Stimulated activated CD4-positive, alpha-beta T cell treated with anti-CD3 and anti-CD28 coated beads, Interleukin-1b, Interleukin-23, amount 100 ng/mL, for 4 hours (primary cell): ENCODE results near the gene CROCC2.

ENCODE experiments used
- DNase-seq, 2 donors: peaks; one replicate each; pipeline ENCODE4 v3.0.0-alpha.2; 2020; ENCODE audit warnings: low read depth in 2 of 2

Gene CROCC2

DNA sequence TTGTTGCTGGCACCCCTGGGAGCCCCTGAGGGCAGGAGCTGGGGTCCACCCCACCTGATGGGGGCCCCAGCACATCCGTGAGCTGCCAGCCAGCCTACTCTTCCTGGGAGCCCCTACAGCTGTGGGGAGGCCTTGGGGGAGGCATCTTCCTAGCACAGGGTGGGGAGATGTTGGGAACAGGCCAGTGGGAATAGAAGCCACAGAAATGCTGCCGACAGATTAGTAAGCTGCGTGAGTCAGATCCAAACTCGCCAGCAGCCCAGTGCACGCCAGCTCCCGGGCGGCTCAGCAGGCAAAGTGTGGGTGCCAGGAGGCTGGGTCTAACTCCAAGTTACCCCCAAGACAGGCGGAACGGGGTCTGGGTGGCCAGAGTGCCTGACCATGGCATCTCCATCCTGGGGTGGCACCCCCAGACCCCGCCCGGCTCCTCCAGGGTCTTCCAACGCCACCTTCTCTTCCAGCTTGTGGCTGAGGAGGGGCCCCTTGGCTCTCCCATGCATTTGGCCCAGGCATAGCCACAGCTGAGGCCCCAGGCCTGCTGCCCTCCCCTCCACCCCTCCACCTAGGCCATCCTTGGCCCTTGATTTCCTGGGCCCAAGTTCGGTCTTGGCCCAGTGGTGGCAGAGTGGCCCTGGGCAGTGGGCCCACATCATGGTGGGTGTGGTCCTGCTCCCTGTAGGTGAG lies 15.3 kb downstream of the CROCC2 start:
- no peak for DNase-seq

DNA sequence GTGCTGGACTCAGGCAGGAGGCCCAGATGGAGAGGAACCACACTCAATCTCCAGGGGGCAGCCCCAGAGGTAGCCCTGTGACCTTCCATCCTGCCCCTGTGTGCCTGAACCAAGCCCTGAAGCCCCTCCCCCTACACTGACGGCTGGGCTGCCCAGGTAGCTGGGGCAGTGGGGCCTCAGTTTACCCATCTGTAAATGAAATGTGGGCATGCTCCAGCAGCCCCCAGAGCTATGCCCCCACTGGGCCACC lies 15.8 kb downstream of the CROCC2 start:
- DNase-seq, result no peak

DNA sequence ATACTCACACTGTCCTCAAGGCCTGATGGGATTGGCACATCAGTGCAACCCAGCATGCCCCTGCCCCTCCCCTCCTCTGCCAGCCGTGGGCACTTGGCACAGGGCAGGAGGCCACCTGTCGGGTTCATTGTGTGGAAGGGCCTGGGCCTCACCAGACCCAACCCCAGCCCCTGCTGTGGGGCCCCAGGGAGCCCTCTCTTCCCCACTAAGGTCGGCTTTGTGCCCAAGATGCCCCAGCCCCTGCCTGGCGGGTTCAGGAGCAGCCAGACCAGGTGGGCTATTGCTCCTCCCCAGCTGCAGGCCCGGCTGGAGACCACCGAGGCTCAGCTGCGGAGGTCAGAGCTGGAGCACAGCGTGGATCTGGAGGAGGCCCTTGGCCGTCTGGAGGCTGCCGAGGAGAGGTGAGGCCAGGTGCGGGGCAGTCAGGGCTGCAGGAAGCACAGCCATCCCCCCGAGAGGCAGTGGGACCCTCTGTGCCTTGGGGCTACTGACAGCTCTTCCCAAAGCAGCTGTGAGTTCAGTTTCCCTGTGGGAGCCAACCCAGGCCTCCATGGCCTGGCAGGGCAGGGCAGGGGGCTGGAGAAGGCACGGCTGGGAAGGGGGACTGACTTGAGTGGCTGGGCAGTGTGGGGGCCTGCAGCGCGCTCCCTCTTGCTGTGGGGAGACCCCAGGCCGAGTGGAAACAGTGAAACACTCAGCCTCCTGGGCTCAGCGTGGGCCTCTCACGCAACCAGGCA lies 16.3 kb downstream of the CROCC2 start:
- no peak for DNase-seq

DNA sequence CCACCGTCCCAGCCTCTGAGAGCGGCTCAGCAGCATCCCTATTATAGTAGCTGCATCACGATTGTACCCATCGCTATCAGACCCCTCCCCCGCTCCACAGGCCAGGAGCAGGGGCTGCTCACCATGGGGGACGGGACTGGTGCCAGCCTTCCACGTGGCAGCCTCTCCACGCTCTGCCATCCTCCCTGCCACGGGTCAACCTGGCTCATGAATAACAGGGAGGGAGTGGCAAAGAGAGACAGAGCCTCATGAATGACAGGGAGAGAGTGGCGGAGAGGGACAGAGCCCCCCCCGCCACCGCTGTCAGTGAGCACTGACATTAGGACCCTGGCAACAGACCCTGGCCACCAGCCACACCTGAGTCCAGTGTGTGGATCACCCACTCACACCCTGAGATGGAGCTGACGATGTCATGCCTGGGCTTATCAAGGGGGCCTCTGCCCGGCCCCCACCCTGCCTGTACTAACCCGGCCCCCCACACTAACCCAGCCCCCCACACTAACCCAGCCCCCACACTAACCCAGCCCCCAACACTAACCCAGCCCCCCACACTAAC lies 16.9 kb downstream of the CROCC2 start:
- DNase-seq, result no peak

DNA sequence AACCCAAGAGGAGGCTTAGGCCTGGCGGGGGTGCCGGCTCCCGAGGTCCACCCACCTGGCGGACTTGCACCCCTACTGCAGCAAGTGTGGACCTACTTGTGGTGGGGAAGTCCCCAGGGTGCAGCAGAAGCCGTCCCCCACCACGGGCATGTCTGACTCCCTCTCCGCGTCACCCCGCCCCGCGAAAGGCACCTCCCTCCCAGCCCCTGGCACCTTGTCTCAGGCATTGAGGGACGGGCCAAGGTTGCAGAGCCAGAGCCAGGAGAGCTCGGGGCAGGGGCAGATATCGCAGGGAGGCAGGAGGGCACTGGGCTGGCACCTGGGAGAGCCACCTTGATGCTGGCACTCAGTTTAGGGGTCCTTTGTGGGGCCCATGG lies 19.0 kb downstream of the CROCC2 start:
- no peak for DNase-seq

DNA sequence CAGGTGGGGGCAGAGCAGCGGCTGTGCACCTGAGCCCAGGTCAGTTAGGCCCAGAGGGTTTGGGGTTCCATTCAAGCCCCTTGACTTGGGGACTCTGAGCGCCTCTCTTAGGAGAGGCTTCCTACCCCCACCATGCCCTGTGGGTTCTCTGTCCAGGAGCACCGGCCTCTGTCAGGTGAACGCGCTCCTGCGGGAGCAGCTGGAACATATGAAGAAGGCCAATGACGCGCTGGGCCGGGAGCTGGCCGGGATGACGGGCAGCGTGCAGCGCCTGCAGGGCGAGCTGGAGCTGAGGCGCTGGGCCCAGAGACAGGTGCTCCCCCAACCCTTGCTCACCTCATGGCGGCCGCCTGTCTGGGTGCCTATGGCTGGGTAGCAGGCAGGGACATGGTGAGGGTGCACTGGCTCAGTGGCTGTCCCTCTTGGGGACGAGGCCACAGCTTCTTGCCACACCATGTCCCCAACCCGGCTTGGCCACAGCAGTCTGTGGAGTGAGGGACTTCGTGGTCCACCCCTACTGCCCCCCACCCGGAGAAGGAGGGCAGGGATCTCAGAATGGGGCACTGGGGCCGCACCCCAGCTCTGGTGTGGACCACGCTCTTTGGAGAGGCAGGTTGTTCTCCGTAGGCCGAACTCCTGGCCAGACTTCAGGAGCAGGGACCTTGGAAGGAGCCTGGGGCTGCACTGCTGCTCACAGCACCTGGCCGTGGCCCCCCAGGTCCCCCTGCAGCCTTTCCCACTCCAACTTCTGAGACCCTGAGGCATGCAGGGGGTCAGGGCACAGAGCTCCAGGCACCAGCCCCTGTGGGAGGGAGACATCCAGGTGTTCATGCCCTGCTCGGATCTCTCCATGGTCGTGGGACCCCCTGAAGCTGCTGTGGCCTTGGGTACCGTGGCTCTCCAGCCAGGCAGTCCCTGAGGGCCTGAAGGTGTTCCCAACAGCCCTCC lies 19.7 kb downstream of the CROCC2 start:
- DNase-seq, result no peak

DNA sequence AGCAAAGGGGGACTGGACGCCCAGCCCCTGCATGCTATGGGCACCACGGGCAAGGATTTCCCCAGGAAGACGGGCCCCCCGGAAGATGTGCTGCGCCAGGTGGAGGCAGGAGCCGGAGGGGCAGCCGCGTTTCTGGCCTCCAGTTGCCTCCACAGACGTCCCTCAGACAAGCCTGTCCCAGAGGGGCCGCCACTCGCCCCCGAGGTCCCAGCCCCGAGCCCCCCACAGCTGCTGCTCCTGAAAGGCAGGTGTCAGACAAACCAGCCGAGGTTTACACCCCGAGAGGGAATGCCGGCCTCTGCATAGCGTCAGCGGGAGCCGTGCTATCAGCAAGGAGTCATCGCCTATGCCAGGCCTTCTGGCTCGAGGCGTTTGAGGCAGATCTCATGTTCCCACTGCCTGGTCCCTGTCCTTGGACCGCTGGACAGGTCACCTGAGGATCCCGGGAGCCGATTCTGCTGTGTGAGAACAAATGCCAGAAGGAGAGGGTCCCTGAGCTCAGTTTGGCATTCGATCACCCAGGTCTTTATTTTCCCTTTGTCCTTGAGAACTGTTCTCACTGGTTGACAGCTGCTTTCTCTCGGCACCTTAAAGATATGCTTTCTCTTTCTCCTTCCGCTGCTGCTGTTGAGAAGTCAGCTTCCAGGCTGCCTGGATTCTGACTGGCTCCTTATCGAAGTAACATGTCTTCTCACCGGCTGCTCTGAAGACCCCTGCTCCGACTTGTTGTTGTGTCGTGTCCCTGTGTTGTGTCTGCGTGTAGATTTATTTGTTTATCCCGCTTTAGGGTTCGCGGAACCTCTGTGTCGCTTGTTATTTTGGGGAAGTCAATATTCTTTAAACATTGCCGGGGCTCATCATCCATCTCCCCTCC lies 20.6 kb downstream of the CROCC2 start:
- DNase-seq, result no peak

DNA sequence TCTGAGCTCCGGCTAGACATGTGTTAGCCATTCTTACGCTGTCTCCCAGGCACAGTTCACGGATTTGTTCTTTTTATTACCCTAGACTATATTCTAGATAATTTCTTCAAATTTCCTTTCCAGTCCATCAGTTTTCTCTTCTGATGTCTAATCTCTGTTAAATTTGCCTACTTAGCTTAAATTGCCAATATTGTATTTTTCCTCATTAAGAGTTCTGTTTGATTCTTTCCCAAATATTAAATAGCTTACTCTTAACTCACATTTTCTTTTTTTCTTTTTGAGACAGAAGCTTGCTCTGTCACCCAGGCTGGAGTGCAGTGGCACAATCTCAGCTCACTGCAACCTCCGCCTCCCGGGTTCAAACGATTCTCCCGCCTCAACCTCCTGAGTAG lies 21.2 kb downstream of the CROCC2 start:
- no peak for DNase-seq

DNA sequence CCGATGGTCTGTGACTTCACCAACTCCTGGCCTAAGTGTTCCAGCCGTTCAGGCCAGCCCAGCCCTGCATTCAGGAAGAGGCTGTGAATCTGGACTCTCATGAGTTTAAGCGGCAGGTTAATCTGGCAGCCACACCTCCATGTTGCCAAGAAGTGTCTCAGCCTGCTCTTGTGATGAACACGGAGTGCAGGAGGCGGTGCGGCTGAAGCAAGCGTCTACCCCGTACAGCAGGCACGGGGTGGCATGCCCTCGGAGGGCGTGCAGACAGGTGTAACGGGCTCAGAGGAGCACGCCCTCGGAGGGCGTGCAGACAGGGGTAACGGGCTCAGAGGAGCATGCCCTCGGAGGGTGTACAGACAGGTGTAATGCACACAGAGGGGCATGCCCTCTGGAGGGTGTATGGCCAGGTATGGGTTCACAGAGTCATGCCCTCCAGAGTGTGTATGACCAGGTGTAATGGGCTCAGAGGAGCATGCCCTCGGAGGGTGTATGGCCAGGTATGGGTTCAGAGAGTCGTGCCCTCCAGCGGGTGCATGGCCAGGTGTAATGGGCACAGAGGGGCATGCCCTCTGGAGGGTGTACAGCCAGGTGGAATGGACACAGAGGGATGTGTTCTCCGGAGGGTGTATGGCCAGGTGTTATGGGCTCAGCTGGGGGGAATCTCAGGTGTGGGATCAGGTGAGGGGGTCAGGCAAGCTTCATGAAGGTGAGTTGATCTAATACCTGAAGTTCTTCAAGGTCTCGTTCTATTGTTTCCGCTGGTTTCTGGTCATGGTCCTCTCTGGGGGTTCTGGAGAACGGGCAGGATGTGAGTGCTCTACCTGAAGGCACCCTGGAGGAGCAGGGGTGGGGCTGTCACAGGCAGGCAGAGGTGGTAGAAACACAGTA lies 22.6 kb downstream of the CROCC2 start:
- no peak for DNase-seq

DNA sequence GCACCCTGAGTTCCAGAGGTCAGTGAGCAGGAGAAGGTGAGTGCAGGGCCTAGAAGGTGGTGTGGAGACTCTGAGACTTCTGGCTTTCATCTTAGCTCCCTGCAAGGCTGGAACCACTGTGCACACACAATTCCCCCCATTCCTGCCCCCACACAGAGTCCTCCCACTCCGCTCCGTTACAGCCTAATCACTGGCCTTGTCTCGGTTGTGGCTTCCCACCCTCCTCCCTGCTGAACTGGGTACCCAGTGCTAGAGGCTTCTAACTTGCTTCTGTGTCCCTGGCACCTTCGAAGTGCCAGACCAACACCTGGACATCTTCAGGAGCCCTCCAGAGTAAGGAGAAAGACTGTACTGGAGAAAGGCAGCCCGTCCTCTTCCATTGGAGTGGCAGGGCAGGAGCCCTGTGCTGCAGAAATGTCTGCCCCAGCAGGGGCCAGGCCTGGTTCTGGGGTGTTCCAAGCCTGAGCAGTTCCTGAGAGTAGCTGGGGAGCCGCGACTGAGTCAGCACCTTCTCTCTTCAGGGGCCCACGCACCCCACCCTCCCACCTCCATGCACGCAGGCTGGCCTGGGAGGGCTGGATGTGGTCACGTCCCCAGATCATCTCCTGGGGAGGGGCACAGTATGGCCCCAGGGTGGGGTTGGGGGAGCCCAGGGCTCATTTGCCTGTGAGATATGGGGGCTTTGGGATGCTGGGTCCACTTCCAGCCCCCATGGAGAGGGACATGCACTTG lies 23.4 kb downstream of the CROCC2 start:
- no peak for DNase-seq

DNA sequence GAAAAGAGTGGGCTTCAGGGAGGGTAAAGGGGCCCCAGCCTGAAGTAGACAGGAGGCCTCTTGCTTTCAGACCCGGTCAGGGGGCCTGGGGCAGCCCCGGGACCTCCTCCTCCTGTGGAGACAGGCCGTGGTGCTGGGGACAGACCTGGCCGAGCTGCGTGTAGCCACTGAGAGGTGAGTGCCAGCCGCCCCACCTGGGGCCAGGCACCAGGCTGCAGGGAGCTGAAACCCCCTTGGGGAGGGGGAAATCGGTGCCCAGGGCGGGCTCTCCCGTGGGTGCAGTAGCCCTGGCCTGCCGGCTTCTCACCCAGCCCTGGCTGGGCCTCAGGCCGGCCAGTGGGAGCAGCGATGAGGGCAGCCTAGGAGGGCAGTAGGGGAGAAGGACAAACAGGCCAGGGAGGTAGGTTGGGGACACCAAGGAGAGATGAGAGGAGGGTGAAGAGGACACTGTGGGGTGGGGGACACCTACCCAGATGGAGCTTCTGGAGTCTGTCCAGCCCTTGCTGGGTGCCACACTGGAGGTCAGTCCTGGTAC lies 24.0 kb downstream of the CROCC2 start:
- no peak for DNase-seq

DNA sequence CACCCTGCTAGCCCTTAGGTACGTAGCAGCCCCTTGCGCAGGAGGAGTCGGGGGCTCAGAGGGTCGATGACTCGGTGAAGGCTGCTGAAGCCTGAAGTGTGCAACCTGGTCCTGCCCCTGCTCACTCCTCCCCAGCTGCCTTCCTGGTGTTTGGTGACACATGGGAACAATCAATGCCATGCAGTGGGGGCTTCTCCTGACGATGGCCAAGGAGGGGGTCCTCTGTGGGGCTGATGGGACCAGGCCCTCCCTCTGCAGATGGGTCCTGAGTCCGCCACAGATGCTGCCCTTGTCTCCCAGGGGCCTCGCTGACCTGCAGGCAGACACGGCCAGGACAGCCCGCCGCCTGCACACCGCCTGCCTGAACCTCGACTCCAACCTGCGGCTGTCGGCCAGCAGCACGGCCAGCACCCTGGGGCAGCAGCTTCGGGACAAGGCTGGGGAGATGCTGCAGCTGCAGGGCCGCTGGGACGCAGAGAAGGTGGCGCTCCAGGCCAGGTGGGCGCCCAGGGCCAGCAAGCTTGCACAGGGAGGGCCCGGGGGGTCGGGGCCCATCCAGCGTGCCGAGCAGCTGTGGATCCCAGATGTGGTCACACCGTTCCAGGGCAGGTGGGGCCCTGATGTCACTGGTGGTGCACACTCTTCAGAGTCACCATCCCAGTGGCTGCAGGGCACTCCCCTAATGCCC lies 24.6 kb downstream of the CROCC2 start:
- no peak for DNase-seq

DNA sequence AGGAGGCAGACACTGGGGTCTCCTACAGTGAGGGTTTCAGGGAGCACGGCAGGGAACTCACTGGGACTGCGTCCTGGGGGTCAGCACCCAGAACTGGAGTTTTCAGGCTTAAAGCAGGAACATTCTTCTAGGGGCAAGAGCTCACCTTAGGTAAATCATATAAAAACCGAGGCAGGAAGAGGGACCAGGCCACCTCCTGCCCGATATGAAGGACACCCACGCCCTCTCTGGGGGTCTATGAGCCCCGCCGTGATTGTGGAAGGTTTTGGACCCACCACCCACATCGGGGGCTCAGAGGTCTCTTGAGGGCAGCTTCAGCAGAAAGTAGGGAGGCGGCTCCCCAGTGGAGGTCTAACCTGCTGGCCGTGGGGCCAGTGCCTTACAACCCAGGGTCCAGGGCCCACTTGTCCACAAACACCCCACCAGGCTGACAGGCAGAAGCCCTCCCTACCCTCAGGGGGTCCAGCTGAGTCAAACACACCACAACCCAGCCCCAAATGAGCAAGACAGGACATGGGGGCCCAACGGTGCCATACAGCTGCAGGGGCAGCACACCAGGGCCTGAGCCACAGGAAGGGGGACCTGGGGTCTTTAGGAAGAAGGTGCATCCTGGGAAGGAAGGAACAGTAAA lies 25.3 kb downstream of the CROCC2 start:
- no peak for DNase-seq

DNA sequence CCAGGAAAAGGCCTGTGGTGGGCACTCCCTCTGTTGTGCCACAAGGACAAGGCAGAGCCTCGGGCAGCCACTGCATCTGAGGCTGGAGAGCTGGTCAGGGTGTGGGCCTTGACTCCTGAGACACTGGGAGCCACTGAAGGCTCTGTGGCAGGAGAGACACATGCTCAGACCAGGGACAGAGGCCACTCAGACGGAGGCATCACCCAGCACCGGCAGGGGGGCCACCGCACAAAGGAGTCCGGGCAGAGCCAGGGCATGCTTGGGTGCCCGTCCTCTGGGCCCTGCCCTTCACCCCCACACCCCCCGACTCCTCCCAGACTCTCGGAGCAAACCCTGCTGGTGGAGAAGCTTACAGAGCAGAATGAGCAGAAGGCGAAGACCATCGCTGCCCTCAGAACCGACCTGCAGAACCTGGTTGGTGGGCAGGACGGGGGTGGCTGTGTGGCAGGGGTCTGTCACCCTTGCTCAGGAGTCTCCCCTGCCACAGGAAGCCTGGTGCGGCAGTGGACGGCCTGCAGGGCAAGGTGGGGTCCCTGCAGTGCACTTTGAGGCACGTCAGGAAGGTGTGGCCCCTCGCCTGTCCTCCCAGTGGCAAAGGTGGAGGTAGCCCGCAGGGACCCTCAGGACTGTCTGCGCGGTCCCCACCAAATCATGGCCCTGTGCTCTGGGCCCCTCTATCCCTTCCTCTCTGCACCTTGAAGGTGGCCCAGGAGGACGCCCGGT lies 26.0 kb downstream of the CROCC2 start:
- DNase-seq, result no peak

DNA sequence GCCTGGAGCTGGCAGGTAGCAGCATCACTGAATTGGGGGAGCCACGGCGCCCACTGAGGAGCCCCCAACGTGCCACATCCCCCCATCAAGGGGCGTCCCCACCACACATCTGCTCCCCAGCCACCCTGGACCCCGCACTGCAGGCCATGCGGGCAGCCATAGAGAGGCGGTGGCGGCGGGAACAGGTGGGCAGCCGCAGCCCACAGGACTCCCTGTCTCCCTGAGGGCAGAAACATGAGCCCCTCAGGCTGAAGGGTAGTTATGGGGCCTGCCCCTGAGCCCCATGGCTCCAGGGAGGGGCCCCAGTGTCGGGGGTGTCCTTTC lies 26.6 kb downstream of the CROCC2 start:
- no peak for DNase-seq

DNA sequence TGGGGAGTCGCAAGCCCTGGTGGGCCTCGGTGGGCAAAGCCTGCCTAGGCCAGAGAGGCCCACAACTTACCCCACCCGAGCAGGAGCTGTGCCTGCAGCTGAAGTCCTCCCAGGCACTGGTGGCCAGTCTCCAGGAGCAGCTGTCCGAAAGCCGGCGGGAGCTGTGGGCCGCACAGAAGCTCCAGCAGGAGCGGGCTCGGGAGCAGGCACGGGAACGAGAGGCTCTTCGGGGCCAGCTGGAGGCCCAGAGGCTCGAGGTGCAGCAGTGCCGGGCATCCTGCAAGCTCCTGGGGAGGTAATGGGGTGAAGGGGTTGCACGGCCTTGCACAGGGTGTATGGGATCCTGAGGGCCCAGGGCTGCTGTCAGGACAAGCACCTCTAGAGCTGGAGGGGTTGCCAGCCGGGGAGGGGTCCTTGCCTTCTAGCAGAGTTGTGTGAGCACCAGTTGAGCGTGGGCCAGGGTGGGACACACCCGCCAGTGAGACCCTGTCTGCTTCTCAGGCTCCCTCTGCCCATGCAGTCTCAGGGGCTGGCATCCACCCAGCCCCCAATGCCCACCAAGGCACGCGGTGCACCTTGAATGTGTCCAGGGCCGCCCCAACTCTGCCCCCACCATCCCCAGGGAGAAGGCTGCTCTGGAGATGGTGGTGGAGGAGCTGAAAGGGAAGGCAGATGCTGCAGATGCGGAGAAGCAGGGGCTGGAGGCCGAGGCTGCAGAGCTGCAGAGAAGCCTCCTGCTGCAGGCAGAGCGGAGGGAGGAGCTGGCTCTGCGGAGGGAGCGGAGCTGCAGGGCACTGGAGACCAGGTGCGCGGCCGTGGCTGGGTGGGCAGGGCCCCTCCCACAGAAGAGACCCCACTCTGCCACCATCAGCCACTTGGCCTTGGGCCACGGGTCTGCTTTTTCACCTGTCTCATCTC lies 27.2 kb downstream of the CROCC2 start:
- DNase-seq, result no peak
